NCI-H2196 (cell line): ENCODE data around the gene DRC7.

Experiments
- DNase-seq: peaks from one replicate; lab custom pipeline; 2025; ENCODE audit not compliant: unreplicated experiment; lab: John Stamatoyannopoulos, UW

Gene DRC7

GRCh38 chr16:57675741-57676551 is 18.7 kb upstream of the DRC7 start:
- DNase-seq: no peak

GRCh38 chr16:57676553-57677085 is 18.0 kb upstream of the DRC7 start:
- DNase-seq: no peak

DNA sequence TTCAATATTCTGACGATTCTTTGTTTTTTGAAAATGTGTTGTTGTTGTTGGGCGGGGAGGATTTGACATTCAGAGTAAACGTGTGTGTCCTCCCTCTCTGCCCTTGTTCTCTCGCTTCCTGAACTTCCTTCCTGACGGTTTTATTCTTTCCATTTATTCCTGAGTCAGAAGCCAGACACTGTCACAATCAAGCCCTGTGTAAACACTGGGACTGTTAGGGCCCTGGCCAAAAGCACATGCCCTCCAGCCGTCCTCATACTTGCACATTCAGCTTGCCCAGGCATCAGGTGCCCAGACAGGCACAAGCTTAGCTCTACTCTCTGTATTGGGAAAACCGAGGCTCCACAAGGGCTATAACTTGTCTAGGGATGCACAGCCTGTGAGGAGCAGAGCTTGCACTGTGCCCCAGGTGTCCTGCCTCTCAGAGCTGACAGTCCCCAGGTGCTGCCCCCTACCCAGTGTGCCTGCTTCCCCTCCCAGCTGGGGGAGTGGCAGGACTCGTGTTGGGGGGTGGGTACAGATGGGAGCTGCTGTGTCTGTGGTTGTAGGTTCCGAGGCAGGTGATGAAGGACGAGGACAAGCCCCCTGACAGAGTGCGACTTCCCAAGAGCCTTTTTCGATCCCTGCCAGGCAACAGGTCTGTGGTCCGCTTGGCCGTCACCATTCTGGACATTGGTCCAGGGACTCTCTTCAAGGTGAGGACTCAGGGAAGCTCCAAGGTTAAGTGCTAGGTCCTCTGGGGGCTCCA is 16.8 kb upstream of the DRC7 start:
- DNase-seq: no peak

DNA sequence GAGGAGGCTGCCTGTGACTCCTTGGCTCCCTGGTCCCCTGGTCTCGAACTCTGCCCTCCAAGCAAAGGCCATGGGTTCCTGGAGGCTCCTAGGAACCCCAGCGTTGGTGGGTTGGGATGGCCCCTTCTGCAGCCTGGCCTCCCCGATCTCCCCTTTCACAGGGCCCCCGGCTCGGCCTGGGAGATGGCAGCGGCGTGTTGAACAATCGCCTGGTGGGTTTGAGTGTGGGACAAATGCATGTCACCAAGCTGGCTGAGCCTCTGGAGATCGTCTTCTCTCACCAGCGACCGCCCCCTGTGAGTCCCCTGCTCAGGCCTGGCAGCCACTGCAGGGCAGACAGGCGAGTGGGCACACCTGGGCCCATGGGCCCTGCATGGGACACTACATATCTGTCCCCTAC is 15.6 kb upstream of the DRC7 start:
- no peak for DNase-seq

- no peak for DNase-seq
Observed at GRCh38 chr16:57679767-57680482, 14.7 kb upstream of the DRC7 start.

DNA sequence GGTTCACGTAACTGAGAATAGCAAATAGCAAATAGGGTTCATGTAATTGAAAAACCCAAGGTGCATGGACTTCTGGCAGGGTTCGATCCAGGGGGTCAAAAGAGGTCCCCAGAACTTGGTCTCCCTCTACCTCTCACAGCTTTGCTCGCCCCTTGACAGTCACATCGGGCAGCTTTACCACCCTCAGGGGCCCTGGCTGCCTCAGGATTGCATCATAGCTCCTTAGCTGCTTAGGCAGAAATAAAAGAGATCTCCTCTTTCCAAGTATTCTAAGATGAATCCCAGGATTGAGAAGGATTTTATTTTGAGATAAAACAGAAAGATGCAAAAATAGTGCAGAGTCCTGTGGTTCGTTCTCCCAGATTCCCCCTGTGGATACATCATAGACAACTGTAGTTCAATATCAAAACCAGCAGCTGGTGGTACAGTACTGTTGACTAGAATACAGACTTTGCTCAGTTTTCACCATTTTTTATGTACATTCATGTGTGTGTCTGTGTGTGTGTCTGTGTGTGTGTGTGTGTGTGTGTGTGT is 13.7 kb upstream of the DRC7 start:
- no peak for DNase-seq

GRCh38 chr16:57681950-57682728 is 12.5 kb upstream of the DRC7 start:
- no peak for DNase-seq

DNA sequence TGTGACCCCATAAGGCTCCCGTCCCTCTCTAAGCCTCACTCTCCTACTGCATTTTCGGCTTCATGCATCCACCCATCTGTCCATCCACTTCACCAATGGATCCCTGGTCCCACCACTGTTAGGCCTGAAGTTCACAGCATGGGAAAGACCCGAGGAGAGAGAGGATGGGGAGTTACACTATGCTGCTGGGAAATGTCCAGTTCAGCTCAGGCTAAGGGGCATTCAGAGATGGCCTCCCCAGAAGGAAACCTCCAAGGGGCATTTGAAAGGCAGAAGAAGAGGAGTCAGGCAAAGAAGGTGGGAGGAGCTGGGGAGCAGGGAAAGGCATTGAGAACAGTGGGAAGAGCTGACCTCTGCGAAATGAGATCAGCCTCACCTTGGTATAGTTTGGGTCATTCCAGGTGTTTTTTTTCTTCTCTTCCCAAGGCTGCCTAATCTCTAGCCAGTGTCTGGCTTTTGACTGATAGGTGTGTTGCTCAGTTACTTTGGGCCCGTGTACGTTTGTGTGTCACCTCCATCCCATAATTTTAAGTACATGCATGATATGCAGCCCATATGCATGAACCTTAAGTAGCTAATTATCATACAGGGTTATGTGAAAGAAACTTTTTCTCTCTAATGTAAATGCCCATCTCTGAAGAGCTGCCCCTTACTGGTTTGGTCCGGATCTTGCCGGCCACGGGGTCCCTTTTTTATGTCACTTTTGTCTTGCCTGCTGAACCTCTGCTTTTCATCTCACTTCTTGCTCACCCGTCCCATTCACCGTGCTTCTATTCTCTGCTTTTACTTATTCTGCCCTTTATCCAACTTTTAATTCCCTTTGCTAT is 11.6 kb upstream of the DRC7 start:
- DNase-seq: no peak

DNA sequence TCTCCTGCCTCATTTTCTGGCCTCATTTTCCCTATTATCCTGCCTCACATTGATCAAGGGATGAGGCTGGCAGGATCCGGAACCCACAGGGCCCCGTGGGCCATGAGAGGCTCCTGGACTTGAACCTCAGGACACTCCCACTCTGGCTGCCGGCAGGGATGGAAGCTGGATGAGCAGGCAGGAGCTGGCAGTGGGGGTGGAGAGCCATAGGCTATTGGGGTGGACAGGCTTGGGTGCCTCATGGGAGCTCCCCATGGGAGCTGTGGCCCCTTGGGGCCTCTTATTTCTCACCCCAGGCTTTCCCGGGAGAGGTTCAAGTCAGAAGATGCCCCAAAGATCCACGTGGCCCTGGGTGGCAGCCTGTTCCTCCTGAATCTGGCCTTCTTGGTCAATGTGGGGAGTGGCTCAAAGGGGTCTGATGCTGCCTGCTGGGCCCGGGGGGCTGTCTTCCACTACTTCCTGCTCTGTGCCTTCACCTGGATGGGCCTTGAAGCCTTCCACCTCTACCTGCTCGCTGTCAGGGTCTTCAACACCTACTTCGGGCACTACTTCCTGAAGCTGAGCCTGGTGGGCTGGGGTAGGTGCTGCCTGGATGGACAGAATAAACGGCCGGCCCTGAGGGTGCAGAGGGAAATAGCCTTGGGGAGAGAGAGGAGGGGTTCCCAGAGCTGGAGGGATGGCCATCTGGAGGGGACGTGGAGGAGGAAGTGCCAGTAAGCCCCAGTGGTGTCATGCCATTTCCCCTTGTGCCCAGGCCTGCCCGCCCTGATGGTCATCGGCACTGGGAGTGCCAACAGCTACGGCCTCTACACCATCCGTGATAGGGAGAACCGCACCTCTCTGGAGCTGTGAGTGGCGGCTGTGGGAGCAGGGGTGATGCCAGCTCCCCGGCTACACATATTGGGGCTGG is 10.7 kb upstream of the DRC7 start:
- no peak for DNase-seq

GRCh38 chr16:57684626-57685358 is 9.8 kb upstream of the DRC7 start:
- DNase-seq: no peak

DNA sequence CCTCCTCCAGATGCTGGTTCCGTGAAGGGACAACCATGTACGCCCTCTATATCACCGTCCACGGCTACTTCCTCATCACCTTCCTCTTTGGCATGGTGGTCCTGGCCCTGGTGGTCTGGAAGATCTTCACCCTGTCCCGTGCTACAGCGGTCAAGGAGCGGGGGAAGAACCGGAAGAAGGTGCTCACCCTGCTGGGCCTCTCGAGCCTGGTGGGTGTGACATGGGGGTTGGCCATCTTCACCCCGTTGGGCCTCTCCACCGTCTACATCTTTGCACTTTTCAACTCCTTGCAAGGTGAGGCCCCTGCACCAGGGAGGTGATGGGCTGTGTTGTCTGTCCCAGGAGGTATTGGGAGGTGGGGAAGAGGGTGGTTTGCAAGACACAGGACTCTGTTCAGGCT is 9.0 kb upstream of the DRC7 start:
- no peak for DNase-seq

DNA sequence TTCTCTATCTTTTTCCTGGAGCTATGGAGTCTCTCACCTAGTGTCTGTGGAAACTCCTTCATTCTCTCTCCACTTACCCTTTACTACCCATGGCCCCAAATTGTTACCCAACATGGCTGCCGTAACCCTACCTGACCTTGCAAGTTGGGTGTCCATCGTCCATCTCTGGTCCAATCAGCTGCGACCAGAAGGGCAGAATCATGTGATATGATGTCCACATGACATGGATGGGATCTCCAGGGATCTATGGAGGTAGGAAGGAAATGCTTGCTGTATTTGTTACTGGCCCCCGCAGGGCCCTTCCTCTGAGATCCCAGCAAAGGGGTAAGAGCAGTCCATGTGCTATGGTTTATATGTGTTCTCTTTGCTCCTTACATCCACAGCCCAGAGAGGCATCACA is 8.0 kb upstream of the DRC7 start:
- DNase-seq: no peak

DNA sequence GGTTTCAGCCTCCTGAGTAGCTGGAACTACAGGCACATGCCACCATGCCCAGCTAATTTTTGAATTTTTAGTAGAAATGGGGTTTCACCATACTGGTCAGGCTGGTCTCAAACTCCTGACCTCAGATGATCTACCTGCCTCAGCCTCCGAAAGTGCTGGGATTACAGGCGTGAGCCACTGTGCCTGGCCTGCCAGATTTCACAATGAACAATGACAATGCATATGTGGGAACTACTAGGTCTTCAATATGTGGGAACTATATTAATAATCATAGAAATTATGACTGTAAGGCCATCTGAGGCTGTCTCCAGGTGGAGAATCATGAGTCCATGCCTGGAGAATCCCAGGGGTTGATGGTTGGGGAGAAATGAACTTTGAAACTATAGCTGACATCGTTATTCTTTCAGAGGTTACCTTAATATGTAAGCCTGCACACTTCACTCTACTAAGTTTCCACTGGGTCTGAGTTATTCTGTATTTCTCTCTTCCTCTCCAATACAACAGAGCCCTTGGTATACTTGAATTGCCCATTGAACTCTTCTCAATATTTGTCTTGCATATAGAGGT is 7.2 kb upstream of the DRC7 start:
- DNase-seq: no peak

GRCh38 chr16:57688487-57688986 is 6.1 kb upstream of the DRC7 start:
- no peak for DNase-seq

GRCh38 chr16:57688987-57689761 is 5.4 kb upstream of the DRC7 start:
- no peak for DNase-seq

DNA sequence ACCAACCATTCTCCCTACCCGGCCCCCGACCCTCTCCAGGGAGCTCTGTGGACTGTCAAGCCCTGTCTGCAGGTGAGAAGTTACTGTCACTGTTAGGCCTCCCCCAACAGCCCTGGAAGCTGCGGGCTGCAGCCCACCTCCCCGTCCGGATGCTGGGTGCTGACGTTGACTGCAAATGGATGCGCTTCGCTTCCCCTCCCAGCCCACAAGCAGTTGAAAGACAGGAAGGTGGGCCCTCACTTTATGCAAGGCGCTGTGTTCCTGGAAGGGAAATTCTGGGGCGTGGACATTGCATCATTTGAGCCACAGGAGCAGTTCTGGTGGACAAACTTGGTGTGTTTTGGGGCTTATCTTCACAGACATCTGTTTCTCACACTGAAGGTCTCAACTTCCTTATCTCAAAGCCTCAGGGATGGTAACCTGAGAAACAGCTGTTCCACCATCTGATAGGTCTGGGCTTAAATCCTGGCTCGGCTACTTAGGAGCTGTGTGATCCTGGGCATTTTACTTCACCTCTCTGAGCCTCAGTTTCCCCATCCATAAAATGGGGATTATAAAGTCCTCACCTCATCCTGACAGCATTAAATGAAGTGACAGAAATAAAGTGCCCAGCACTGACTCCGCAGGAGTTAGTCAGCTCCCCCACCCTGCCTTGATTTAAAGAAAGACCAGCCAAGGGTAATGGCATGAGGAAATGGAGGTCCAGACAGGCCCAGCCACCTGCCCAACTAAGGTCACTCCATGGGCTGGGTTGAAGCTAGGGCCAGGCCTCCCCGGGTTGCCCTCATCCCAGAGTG is 4.6 kb upstream of the DRC7 start:
- DNase-seq: no peak
